H1 (cell line): Measurements from ENCODE around the gene MVK. TPM values are rescaled to one million over a fixed set of nuclear protein-coding genes. Genes with fewer than 3 reads are reported as not detected.

Experiments used
- FOSL1 ChIP-seq: IDR thresholded peaks from 2 replicates; pipeline ENCODE4 v1.6.1; 2011; ENCODE audit warnings: mild to moderate bottlenecking, low read depth, low read length, moderate library complexity; ENCODE audit not compliant: insufficient read depth
- HDAC2 ChIP-seq, 2 experiments: fragments of 300-600 bp in 1 of 2; sonication (generic) in 1 of 2; IDR thresholded peaks; 2 replicates each; pipeline ENCODE4 v1.6.1; 2011 to 2012; ENCODE audit warnings: low read depth in 2 of 2, low read length in 2 of 2, mild to moderate bottlenecking in 2 of 2, moderate library complexity in 2 of 2, borderline replicate concordance in 1 of 2, inconsistent platforms in 1 of 2
- HDAC6 ChIP-seq: IDR thresholded peaks from one replicate; pipeline ENCODE4 v1.7.1; 2012; ENCODE audit warnings: low read depth, mild to moderate bottlenecking, inconsistent platforms, low read length, moderate library complexity
- SP4 ChIP-seq: IDR thresholded peaks from 2 replicates; pipeline ENCODE4 v1.6.1; 2012; ENCODE audit warnings: low read length, inconsistent platforms
- TBP ChIP-seq: IDR thresholded peaks from 2 replicates; pipeline ENCODE4 v1.6.1; 2011; ENCODE audit warnings: low read depth, low read length, improper control_type of control experiment
- ZNF274 ChIP-seq: IDR thresholded peaks from 2 replicates; pipeline ENCODE4 v1.7.0; 2012; ENCODE audit warnings: low read length, borderline replicate concordance; ENCODE audit errors: extremely low read depth
- polyA plus RNA-seq, 7 experiments: library from polyadenylated mRNA; depleted of rRNA in 3 of 7; stranded (reverse) in 5 of 7; unstranded in 2 of 7; fragments of >200 nt in 5 of 7; fragments of 200-250 nt in 2 of 7; gene quantifications; 1 replicate in 5 of 7; 2 replicates in 1 of 7; 4 replicates in 1 of 7; pipeline versions ENCODE4 v1.2.1 to v1.2.3, GENCODE V29; 2011 to 2013; ENCODE audit warnings: missing spikeins in 2 of 7, mixed read lengths in 2 of 7
- total RNA-seq: library from RNA; stranded (reverse); fragmentation: NEBNext Ultra II Directional; extraction: Animal tissue kit (Norgen Biotek cat#: 25700); gene quantifications from 2 replicates; pipeline ENCODE4 v1.2.1, GENCODE V29; 2021

Gene MVK
- total and polyA plus RNA-seq, 2 of the 8 experiments (the other 6 are each of a cell fraction or from before 2014, with no cell fraction given), result 15.7 to 20.9 TPM

GRCh38 chr12:109604132-109604585, 30.6 kb downstream of the MVK start (continued):
- TF ChIP-seq HDAC2 (IDR thresholded peaks at IDR 0.05; ENCODE audit: borderline replicate concordance in 1 of 2, low read depth in 2 of 2, low read length in 2 of 2), result no peak
- TF ChIP-seq TBP, result no peak
- TF ChIP-seq SP4, result no peak
- no peak for TF ChIP-seq ZNF274
- no peak for TF ChIP-seq FOSL1
- no peak for TF ChIP-seq HDAC6
- TF ChIP-seq, all 59 proteins: peak for 0
